AG04450 (cell line): ENCODE results near the gene CPA1. TPM values are rescaled to one million over a fixed set of nuclear protein-coding genes. Genes with fewer than 3 reads are reported as not detected.

ENCODE experiments used
- CTCF ChIA-PET: fragments of 300-600, 350-600 bp; formaldehyde crosslinking; extraction: SDS; loops from one replicate; lab custom pipeline; 2022; ENCODE audit warnings: antibody characterized with exemption, inconsistent platforms; lab: Charles Lee
- POLR2A ChIA-PET: fragments of 350-600 bp; formaldehyde crosslinking; extraction: SDS; loops from one replicate; lab custom pipeline; 2021; ENCODE audit warnings: antibody characterized with exemption, inconsistent platforms; lab: Yijun Ruan, JAX
- DNase-seq: peaks from one replicate; pipeline ENCODE4 v3.0.0-alpha.2; 2011; ENCODE audit warnings: low read depth, low spot score
- H3K27ac ChIP-seq: one replicate; pipeline ENCODE4 v1.5.1; 2012; ENCODE audit warnings: low read depth, low read length, control low read depth
- H3K27me3 ChIP-seq: one replicate; pipeline ENCODE4 v1.6.0; 2012; ENCODE audit warnings: low read length; ENCODE audit not compliant: control insufficient read depth, insufficient read depth
- H3K4me3 ChIP-seq: 2 replicates; pipeline ENCODE4 v1.5.1; 2011; ENCODE audit warnings: mild to moderate bottlenecking, low read depth, low read length, control low read depth
- H3K9me3 ChIP-seq: 2 replicates; pipeline ENCODE4 v1.5.1; 2012; ENCODE audit warnings: low read length; ENCODE audit not compliant: control insufficient read depth, insufficient read depth
- polyA plus RNA-seq: library from polyadenylated mRNA; depleted of rRNA; stranded (reverse); fragments of >200 nt; gene quantifications from 2 replicates; pipeline ENCODE4 v1.2.3, GENCODE V29; 2011
- TF ChIP-seq, protein P1 (sequence below): IDR thresholded peaks from 2 replicates; pipeline ENCODE4 v1.5.1; 2011; ENCODE audit warnings: low read depth, low read length, control low read depth, inconsistent platforms

The CPA1 gene
- polyA plus RNA-seq, 1 experiment = 0.07 TPM

DNA sequence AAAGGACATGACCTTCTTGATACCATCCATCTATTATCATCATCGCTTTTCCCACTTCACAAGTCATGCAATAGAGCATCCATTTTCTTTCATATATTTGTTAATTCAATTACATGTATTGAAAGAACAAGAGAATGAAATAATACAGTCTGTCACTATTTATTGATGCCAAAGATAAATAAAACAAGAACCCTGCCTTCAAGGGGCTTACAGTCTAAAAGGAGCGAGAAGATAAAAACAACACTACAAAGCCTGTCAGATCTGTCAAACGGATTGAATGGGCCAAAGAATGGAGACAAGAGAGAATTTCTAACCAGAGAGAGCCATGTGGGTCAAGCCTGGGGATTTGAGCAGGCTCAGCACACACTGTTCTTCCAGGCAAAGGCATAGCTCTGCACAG is 19.8 kb upstream of the CPA1 start:
- no peak overlapping the region for H3K27ac ChIP-seq
- H3K4me3 ChIP-seq = no peak overlapping the region
- H3K27me3 ChIP-seq = no peaks in the 10 kb centered on the region
- ChIA-PET POLR2A (no interaction called here), CTCF (no interaction called here)
- no peak for DNase-seq
- peaks cover 24% of the 10 kb centered on the region for H3K9me3 ChIP-seq
- TF ChIP-seq, protein P1, sequence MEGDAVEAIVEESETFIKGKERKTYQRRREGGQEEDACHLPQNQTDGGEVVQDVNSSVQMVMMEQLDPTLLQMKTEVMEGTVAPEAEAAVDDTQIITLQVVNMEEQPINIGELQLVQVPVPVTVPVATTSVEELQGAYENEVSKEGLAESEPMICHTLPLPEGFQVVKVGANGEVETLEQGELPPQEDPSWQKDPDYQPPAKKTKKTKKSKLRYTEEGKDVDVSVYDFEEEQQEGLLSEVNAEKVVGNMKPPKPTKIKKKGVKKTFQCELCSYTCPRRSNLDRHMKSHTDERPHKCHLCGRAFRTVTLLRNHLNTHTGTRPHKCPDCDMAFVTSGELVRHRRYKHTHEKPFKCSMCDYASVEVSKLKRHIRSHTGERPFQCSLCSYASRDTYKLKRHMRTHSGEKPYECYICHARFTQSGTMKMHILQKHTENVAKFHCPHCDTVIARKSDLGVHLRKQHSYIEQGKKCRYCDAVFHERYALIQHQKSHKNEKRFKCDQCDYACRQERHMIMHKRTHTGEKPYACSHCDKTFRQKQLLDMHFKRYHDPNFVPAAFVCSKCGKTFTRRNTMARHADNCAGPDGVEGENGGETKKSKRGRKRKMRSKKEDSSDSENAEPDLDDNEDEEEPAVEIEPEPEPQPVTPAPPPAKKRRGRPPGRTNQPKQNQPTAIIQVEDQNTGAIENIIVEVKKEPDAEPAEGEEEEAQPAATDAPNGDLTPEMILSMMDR = no peak

DNA sequence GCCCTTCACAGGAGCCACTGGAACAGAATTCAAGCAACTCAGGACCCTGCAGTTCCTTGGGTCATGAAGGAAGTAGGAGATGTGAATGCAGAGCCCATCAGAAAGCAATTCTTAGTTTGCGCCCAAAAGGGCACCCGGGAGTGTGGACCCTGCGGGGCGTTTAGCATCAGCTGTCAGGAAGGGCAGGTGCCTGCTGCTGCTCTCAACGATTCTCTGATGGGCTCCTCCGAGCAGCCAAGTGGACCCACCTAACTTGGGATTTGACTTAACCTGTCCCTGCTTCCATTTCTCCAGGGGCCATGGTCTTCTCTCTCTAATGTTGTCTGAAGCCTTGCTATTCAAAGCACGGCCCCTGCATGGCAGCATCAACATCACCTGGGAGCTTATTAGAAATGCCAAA is 18.6 kb upstream of the CPA1 start:
- peaks cover 24% of the 10 kb centered on the region for H3K9me3 ChIP-seq
- H3K4me3 ChIP-seq = no peak overlapping the region
- no peak overlapping the region for H3K27ac ChIP-seq
- ChIA-PET POLR2A (no interaction called here), CTCF (no interaction called here)
- TF ChIP-seq, protein P1 = no peak
- H3K27me3 ChIP-seq = no peaks in the 10 kb centered on the region
- no peak for DNase-seq

DNA sequence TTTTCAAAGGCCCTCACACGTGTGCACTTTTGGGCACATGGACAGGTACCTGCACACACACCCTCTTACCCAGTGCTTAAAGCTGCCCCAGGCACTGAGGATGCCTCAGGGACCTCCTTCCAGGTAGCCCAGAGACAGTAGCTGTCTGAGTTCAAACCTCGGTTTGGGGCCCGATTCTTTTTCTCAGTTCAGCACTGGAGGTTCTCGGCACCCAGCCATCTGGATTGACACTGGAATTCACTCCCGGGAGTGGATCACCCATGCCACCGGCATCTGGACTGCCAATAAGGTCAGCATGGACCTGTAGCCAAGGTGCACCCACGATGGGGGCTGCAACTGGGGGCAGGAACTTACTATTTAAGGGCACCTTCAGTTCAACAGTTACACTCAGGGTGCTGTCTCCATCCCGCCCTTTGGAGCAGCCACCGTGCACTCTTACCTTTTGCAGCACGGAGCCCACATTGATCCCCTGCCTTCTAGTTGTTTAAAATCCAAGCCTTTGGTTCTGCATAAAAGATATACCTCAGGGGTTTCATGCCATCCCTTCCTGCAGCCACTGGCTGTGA is 18.0 kb upstream of the CPA1 start:
- Histone ChIP-seq H3K27me3 (no peaks in the 10 kb centered on the region), H3K9me3 (peaks cover 24% of the 10 kb centered on the region), H3K27ac (no peak overlapping the region), H3K4me3 (no peak overlapping the region)
- TF ChIP-seq, protein P1 = no peak
- DNase-seq = no peak
- CTCF ChIA-PET = no interaction called here
- POLR2A ChIA-PET = no interaction called here

DNA sequence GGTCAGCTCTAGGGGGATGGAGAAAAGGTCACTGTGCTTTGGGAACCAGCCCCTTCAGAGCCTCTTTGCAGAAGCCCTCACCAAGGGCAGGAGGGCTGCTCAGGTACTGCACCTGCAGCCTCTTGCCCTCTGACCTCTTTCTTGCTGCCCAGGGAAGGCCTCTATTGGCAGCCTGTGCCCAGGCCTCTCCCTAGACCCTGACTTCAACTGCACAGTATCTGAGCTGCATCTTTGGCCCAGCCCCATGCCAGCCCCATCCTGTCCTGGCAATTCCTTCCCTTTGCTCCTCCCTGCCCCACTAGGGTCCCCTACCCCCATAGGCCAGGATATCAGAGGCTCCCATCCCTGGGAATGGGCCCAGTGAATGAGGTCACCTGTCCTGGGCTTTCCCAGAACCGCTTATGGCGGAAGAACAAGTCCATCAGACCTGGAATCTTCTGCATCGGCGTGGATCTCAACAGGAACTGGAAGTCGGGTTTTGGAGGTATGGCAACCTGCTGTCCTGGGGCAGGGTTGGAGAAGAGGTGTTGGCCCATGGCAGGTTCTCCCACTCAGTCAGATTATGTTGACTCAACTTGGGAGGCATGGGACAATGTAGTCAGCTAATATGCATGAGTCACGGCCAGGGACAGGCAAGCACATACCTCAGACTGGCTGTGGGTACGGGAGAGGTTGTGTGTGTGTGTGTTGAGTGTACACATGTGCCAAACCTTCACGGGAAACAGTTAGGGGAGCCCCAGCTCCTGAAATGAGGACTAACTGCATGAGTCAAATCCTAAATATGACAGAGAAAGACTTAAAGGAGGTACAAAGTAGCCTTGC is 17.1 kb upstream of the CPA1 start:
- POLR2A ChIA-PET = interaction anchor here (1.2 to 1.5 kb wide), 2 partner anchors 11 to 29 kb away, joined by 3 to 5 read pairs; no protein-coding TSS in a partner anchor
- CTCF ChIA-PET = no interaction called here
- DNase-seq = peak; percentile 85
- H3K9me3 ChIP-seq = peaks cover 24% of the 10 kb centered on the region
- TF ChIP-seq, protein P1 = no peak
- H3K27me3 ChIP-seq = no peaks in the 10 kb centered on the region
- peak overlapping the region; percentile 80 for H3K27ac ChIP-seq
- H3K4me3 ChIP-seq = no peak overlapping the region

DNA sequence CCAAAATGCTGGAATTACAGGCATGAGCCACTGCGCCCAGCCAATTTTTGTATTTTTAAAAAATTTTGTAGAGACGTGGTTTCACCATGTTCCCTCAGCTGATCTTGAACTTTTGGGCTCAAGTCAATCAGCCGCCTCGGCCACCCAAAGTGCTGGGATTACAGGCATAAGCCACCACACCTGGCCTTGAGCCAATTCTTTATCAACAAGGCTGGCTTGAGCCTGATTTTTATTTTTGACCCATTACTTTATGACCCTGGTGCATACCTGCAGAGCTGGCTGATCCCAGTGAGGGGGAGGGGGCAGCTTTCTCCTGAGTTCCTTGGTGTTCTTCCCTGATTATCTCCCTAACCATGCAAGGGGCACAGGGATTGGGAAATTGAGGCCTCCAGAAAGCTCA is 15.8 kb upstream of the CPA1 start:
- no peak for DNase-seq
- H3K27ac ChIP-seq = peak overlapping the region; percentile 89

More for the DNA sequence above, 15.8 kb upstream of the CPA1 start:
- TF ChIP-seq, protein P1 = no peak
- no peak overlapping the region for H3K4me3 ChIP-seq
- ChIA-PET CTCF (interaction anchor here (0.6 kb wide), 1 partner anchor 48 kb away, joined by 4 read pairs; no protein-coding TSS in a partner anchor), POLR2A (interaction anchor here (1.2 to 1.5 kb wide), 2 partner anchors 12 to 28 kb away, joined by 3 to 5 read pairs; no protein-coding TSS in a partner anchor)
- H3K9me3 ChIP-seq = peaks cover 18% of the 10 kb centered on the region
- H3K27me3 ChIP-seq = no peaks in the 10 kb centered on the region
